AG20443 (cell line): ENCODE measurements around the gene NEFH.
"Not testable (repeated sequence)": the region's sequence is repeated elsewhere in the genome, so short reads cannot be mapped to it uniquely, and the experiment has no call there.

ENCODE experiments used
- DNase-seq: peaks from one replicate; pipeline ENCODE4 v3.0.0; 2012; ENCODE audit warnings: low spot score, mixed read lengths

The NEFH gene

GRCh38 chr22:29479417-29480261 is at the start of gene NEFH:
NEFH (plus strand) TSS chr22:29480218; CDS start chr22:29480263, 45 bp downstream.
- no peak for DNase-seq

GRCh38 chr22:29431986-29432385 is 48.0 kb upstream of the NEFH start:
- DNase-seq = no peak

GRCh38 chr22:29433856-29434255 is 46.2 kb upstream of the NEFH start:
- no peak for DNase-seq

- no peak for DNase-seq
Observed at GRCh38 chr22:29434288-29434687, 45.7 kb upstream of the NEFH start.

- DNase-seq = no peak
Observed at GRCh38 chr22:29435236-29436136, 44.5 kb upstream of the NEFH start.

GRCh38 chr22:29438283-29438682 is 41.7 kb upstream of the NEFH start, which contains the start of gene RFPL1:
RFPL1 (plus strand) TSS chr22:29438583.
- not testable (repeated sequence) for DNase-seq

- no peak for DNase-seq
Observed at GRCh38 chr22:29442976-29443375, 37.0 kb upstream of the NEFH start.

GRCh38 chr22:29443452-29443851 is 36.6 kb upstream of the NEFH start:
- no peak for DNase-seq

- peak; percentile 34 for DNase-seq
Observed at GRCh38 chr22:29443861-29444792, 35.9 kb upstream of the NEFH start.

- no peak for DNase-seq
Observed at GRCh38 chr22:29445508-29445907, 34.5 kb upstream of the NEFH start.

- no peak for DNase-seq
Observed at GRCh38 chr22:29447906-29448305, 32.1 kb upstream of the NEFH start.

- DNase-seq = no peak
Observed at GRCh38 chr22:29449296-29449875, 30.6 kb upstream of the NEFH start.

- no peak for DNase-seq
Observed at GRCh38 chr22:29450222-29450621, 29.8 kb upstream of the NEFH start.

GRCh38 chr22:29451863-29452262 is 28.2 kb upstream of the NEFH start:
- DNase-seq = no peak

GRCh38 chr22:29454276-29454675 is 25.7 kb upstream of the NEFH start:
- peak; percentile 21 for DNase-seq

GRCh38 chr22:29456211-29456671 is 23.8 kb upstream of the NEFH start:
- peak; percentile 14 for DNase-seq

- peak; percentile 69 for DNase-seq
Observed at GRCh38 chr22:29457730-29458129, 22.3 kb upstream of the NEFH start.

GRCh38 chr22:29458551-29458950 is 21.5 kb upstream of the NEFH start:
- peak; percentile 35 for DNase-seq

GRCh38 chr22:29459773-29460172 is 20.2 kb upstream of the NEFH start:
- DNase-seq = peak; percentile 7

- DNase-seq = no peak
Observed at GRCh38 chr22:29461263-29461662, 18.8 kb upstream of the NEFH start.

GRCh38 chr22:29463629-29464028 is 16.4 kb upstream of the NEFH start:
- no peak for DNase-seq
